ENCODE measurements around the gene KIR2DL1.
"Not testable (repeated sequence)": the region's sequence is repeated elsewhere in the genome, so short reads cannot be mapped to it uniquely, and the experiment has no call there.

The KIR2DL1 gene

GRCh38 chr19:54832496-54832895 is 62.9 kb downstream of the KIR2DL1 start, which contains the start of gene KIR2DS4:
TSS of gene KIR2DS4 (plus strand) at chr19:54832676.
- H3K4me1 ChIP-seq (ENCODE audit: low read length); H3K9me2 ChIP-seq (replicated peaks; ENCODE audit: insufficient read depth, low read length); H3K27me3 ChIP-seq (replicated peaks; ENCODE audit: insufficient read depth, low read length); H3K9me3 ChIP-seq (replicated peaks; ENCODE audit: insufficient read depth, low read length); DNase-seq; H3F3A ChIP-seq (ENCODE audit: insufficient read depth, low read length); H3K36me3 ChIP-seq (replicated peaks; ENCODE audit: insufficient read depth, low read length); H3K27ac ChIP-seq (ENCODE audit: low read length); H4K20me1 ChIP-seq (ENCODE audit: insufficient read depth, low read length); H3K4me3 ChIP-seq (ENCODE audit: low read length); H3K79me2 ChIP-seq (ENCODE audit: low read length); H3K9ac ChIP-seq (ENCODE audit: low read length); H2AFZ ChIP-seq (ENCODE audit: low read length); H3K4me2 ChIP-seq (ENCODE audit: low read depth, low read length): not testable (repeated sequence)
